Liver (tissue), 3 donors: Measurements from ENCODE around the gene APELA.
"Not testable (repeated sequence)": the region's sequence is repeated elsewhere in the genome, so short reads cannot be mapped to it uniquely, and the experiment has no call there.

ENCODE experiments used
- ATF3 ChIP-seq: IDR thresholded peaks from 2 replicates; pipeline ENCODE4 v1.6.1; 2016; ENCODE audit warnings: antibody characterized with exemption
- CTCF ChIP-seq: fragments of 150-350 bp; IDR thresholded peaks from 2 replicates; pipeline ENCODE4 v1.5.1; 2017; ENCODE audit warnings: improper control_type of control experiment, low read depth, low read length; ENCODE audit not compliant: missing input control
- EGR1 ChIP-seq, 2 donors: IDR thresholded peaks; 2 replicates each; pipeline ENCODE4 v1.6.1; 2016 to 2018; ENCODE audit warnings: antibody characterized with exemption in 2 of 2, low read depth in 2 of 2
- FOXA1 ChIP-seq: IDR thresholded peaks from 2 replicates; pipeline ENCODE4 v1.6.1; 2016; ENCODE audit warnings: antibody characterized with exemption
- FOXA2 ChIP-seq: IDR thresholded peaks from 2 replicates; pipeline ENCODE4 v1.6.1; 2016; ENCODE audit warnings: antibody characterized with exemption
- GABPA ChIP-seq, 2 donors: IDR thresholded peaks in 1 of 2; conservative IDR thresholded peaks in 1 of 2; 2 replicates each; pipeline ENCODE4 v1.6.1; 2016; ENCODE audit warnings: antibody characterized with exemption in 2 of 2, mild to moderate bottlenecking in 1 of 2, moderate library complexity in 1 of 2
- JUND ChIP-seq, 2 donors: IDR thresholded peaks; 2 replicates each; pipeline ENCODE4 v1.6.1; 2016; ENCODE audit warnings: antibody characterized with exemption in 2 of 2
- MAX ChIP-seq: IDR thresholded peaks from 2 replicates; pipeline ENCODE4 v1.6.1; 2016; ENCODE audit warnings: antibody characterized with exemption
- RAD21 ChIP-seq, 2 donors: IDR thresholded peaks; 2 replicates each; pipeline ENCODE4 v1.6.1; 2016; ENCODE audit warnings: antibody characterized with exemption in 2 of 2, mild to moderate bottlenecking in 2 of 2
- REST ChIP-seq: IDR thresholded peaks from 2 replicates; pipeline ENCODE4 v1.6.1; 2016; ENCODE audit warnings: antibody characterized with exemption, mild to moderate bottlenecking
- RXRA ChIP-seq, 2 donors: IDR thresholded peaks; 2 replicates each; pipeline ENCODE4 v1.6.1; 2017 to 2018; ENCODE audit warnings: antibody characterized with exemption in 2 of 2, mild to moderate bottlenecking in 1 of 2
- SP1 ChIP-seq: IDR thresholded peaks from 2 replicates; pipeline ENCODE4 v1.6.1; 2018; ENCODE audit warnings: antibody characterized with exemption, mild to moderate bottlenecking
- YY1 ChIP-seq: IDR thresholded peaks from 2 replicates; pipeline ENCODE4 v1.6.1; 2016; ENCODE audit warnings: antibody characterized with exemption, mild to moderate bottlenecking
- ZBTB33 ChIP-seq: IDR thresholded peaks from 2 replicates; pipeline ENCODE4 v1.6.1; 2016; ENCODE audit warnings: antibody characterized with exemption
- donor health status: healthy.
- donor health status: healthy.

GRCh38 chr4:164927101-164927500, 50.1 kb downstream of the APELA start:
- not testable (repeated sequence) for TF ChIP-seq FOXA2; CTCF; RAD21 (IDR thresholded peaks at IDR 0.05); REST; ZBTB33; MAX; GABPA (IDR thresholded peaks at IDR 0.05 in 1 of 2, conservative IDR thresholded peaks at IDR 0.05 in 1 of 2); SP1; EGR1 (IDR thresholded peaks at IDR 0.05; ENCODE audit: low read depth in 2 of 2); YY1; FOXA1; RXRA (IDR thresholded peaks at IDR 0.05); JUND (IDR thresholded peaks at IDR 0.05); ATF3
